ENCODE measurements around the gene SLC13A1. TPM values are rescaled to one million over a fixed set of nuclear protein-coding genes. Genes with fewer than 3 reads are reported as not detected.

SLC13A1 gene
- total RNA-seq, 1 experiment from 2014 or later: 0.84 TPM

DNA sequence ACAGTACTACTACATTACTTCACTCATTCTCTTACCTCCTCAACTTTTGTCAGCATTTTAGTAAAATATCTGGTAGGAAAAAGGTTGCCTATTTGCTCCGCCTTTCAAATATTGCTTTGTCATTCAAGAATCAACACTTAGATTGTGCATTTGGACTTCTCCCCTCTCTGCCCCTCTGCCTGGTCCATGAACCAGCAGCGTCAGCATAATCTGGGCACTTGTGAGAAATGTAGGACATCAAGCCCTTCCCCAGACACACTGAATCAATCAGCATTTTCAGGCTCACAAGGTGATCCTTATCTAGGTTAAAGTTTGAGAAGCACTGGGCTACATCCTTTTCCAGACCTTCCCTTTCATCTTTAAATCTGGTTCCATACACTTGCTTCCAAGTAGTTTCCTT lies 16.3 kb downstream of the SLC13A1 start:
- no peak overlapping the region for H3K27ac ChIP-seq
- peaks cover 10% of the 10 kb centered on the region for H3K4me1 ChIP-seq (replicated peaks)
- no peak for DNase-seq (ENCODE audit: low read depth in 1 of 2, low spot score in 2 of 2)
- 0 out of 2 replicates have a peak, but pooled peaks cover 2% of the 10 kb centered on the region for H3K9me3 ChIP-seq (replicated peaks)
- 0 out of 2 replicates have a peak, but pooled peaks cover 2% of the 10 kb centered on the region for H3K36me3 ChIP-seq
- no peaks in the 10 kb centered on the region for H3K27me3 ChIP-seq (replicated peaks)
- no peak overlapping the region for H3K4me3 ChIP-seq

DNA sequence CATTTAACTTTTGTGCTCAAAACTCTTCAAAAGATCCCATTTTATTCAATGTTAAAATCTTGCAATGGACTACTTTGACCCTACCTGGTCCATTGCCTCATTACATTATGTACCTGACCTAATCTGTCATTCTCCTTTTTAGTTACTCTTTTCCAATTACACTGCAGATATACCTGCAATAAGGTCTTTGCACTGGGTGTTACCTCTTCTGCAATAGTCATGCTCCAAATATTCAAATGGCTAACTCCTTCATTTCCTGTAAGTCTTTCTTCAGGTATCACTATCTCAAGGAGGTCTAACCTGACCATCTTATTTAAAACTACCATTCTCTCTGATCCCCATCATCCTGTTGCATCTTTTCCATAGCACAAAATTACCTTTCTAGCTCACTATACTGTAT lies 22.3 kb downstream of the SLC13A1 start:
- Histone ChIP-seq H3K27me3 (replicated peaks) (no peaks in the 10 kb centered on the region), H3K36me3 (no peaks in the 10 kb centered on the region), H3K4me1 (replicated peaks) (no peaks in the 10 kb centered on the region), H3K27ac (no peak overlapping the region), H3K4me3 (no peak overlapping the region), H3K9me3 (replicated peaks) (no peaks in the 10 kb centered on the region)
- no peak for DNase-seq (ENCODE audit: low read depth in 1 of 2, low spot score in 2 of 2)

DNA sequence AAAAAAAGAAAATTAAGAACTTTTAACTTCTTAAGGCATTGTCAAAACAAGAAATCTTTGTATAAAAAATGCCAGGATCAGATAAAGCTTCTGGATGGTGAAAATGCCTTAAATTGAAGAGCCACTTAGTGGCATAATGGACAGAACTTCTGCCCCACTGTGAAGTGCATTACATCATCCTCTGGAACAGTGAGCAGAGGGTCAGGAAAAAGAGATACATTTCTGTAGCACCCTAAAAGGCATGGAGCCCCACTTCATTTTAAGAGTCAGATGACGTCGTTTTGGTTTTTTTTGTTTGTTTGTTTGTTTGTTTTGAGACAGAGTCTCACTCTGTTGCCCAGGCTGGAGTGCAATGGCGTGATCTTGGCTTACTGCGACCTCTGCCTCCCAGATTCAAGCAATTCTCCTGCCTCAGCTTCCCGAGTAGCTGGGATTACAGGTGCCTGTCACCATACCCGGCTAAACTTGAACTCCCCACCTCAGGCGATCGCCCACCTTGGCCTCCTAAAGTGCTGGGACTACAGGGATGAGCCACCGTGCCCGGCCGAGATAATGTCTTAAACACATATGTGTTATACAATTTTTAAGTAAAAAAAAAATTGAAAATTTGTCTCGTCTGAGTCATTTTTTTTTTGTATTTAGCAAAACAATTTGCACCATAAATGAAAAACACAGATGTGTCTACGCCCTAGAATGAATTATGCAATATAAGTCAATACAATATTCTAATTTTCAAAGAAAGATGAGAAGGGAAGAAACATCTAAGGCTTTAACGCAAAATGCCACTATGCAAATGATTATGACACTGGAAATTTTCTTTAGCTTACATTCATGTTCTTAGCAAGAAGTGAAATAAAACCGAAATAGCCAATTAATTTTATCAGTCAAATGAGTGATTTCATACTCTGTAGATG lies 29.2 kb downstream of the SLC13A1 start:
- no peaks in the 10 kb centered on the region for H3K27me3 ChIP-seq (replicated peaks)
- H3K4me3 ChIP-seq: no peak overlapping the region
- no peak overlapping the region for H3K27ac ChIP-seq
- no peaks in the 10 kb centered on the region for H3K36me3 ChIP-seq
- H3K9me3 ChIP-seq (replicated peaks): no peaks in the 10 kb centered on the region
- peaks cover 4% of the 10 kb centered on the region; the same call in 1 of the 2 replicates for H3K4me1 ChIP-seq (replicated peaks)
- no peak for DNase-seq (ENCODE audit: low read depth in 1 of 2, low spot score in 2 of 2)

DNA sequence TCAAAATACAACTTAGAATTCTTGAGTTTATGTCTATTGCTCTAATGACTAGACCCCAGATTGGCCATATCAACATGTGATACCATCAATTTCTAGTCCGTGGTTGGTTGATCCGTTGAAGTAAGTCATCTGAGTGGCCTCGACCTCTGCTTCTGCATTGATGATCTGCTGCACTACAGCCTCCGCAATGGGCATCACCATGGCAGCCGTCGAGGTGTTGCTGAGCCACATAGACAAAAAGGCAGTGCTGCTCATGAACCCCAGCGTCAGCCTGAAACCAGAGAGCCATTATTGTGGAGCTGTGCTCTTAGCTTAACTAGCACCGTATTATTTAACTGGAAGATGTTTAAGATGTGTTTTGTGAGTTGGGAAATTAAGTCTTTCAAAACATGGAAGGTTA lies 30.7 kb downstream of the SLC13A1 start:
- no peaks in the 10 kb centered on the region for H3K9me3 ChIP-seq (replicated peaks)
- no peak overlapping the region for H3K4me3 ChIP-seq
- no peak for DNase-seq (ENCODE audit: low read depth in 1 of 2, low spot score in 2 of 2)
- H3K27ac ChIP-seq: no peak overlapping the region
- peaks cover 4% of the 10 kb centered on the region; the same call in 1 of the 2 replicates for H3K4me1 ChIP-seq (replicated peaks)
- no peaks in the 10 kb centered on the region for H3K27me3 ChIP-seq (replicated peaks)
- H3K36me3 ChIP-seq: no peaks in the 10 kb centered on the region

DNA sequence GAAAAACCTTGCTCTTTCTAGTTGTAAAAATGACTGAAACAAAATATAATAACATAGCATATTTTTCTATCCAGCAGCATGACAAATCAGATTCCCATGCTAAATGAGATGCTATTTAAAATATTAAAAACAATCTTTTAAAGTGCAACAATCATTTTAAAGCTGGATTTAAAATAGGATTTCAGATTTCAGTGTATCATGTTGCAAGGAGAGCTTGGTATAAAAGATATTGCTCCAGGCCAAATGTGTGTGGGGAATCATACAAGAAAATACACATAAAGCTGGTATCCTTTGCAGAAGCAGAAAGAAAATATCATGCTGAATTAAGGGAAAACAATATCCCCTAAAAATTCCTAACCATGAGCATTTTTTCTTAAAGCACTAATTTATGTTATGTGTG lies 42.2 kb downstream of the SLC13A1 start:
- H3K4me1 ChIP-seq (replicated peaks): peaks cover 8% of the 10 kb centered on the region
- H3K27me3 ChIP-seq (replicated peaks): no peaks in the 10 kb centered on the region
- no peak overlapping the region for H3K4me3 ChIP-seq
- H3K9me3 ChIP-seq (replicated peaks): no peaks in the 10 kb centered on the region
- no peak for DNase-seq (ENCODE audit: low read depth in 1 of 2, low spot score in 2 of 2)
- no peaks in the 10 kb centered on the region for H3K36me3 ChIP-seq
- H3K27ac ChIP-seq: no peak overlapping the region

DNA sequence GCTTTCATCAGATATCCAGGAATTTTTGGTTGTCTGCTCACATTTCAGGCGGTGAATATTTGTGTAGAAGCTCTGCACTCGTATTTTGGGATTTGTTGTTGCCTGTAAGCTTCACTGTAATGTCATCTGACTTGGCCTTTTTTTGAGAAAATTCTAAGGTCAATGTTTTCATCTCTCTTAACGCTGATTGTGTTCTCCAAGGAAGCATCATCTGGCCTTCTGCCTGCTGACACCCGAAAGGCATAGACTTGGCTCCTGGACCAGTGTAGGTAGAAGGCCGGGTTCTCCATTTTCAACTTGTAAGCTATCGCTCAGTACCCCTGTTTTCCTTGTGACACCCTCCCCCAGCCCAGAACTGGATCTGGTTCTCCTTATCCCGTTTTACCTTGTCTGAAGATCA lies 44.2 kb downstream of the SLC13A1 start:
- no peaks in the 10 kb centered on the region for H3K27me3 ChIP-seq (replicated peaks)
- no peak for DNase-seq (ENCODE audit: low read depth in 1 of 2, low spot score in 2 of 2)
- no peaks in the 10 kb centered on the region for H3K9me3 ChIP-seq (replicated peaks)
- H3K27ac ChIP-seq: no peak overlapping the region
- H3K36me3 ChIP-seq: no peaks in the 10 kb centered on the region
- H3K4me1 ChIP-seq (replicated peaks): peaks cover 8% of the 10 kb centered on the region
- H3K4me3 ChIP-seq: no peak overlapping the region

DNA sequence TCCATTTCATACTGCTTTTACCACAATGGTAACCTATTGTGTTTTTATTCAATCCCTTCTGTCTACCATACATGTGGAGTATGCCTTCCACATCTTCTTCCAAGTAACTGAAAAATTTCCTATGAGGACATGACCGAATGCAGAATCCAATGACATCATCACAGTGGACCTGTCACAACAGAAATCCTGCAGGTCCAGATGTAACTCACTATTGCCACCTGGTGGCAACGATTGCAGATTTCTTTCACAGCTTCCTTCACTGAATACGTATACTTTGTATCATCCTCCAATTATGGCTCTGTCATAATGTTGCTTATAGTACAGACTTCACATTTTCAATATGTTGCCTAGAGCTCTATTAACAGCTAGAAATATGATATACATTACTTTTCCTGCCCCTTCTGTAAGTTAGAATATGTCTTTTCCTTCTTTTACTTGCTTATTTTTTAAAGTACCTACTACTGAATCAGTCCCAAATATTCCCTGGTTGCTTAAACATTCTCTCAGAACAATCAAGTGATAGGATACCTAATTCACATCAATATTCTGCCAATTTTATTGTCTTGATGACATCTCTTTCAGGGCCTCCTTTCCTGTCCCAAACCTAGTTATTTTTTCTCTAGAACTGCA lies 45.4 kb downstream of the SLC13A1 start:
- DNase-seq (ENCODE audit: low read depth in 1 of 2, low spot score in 2 of 2): peak; percentile 74 to 75
- H3K36me3 ChIP-seq: no peaks in the 10 kb centered on the region

DNA sequence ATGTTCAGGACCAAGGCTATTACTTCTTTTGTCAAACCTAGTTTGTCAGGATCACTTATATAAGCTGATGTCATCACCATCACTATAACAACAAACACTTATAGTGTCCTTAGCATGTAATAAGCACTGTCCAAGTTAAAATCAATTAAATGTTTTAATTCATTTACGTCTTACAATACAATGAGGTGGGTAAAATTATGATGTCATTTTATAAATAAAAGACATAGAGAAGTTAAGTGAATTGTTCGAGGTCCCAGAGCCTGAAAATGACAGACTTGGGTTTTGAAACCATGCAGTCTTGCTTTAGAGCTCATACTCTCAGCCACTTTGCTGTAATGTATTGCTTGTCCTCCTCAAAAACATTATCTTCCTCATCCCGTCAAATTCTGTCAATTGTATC lies 48.3 kb downstream of the SLC13A1 start:
- H3K36me3 ChIP-seq: no peaks in the 10 kb centered on the region
- no peak overlapping the region for H3K27ac ChIP-seq
- H3K4me3 ChIP-seq: no peak overlapping the region
- peaks cover 8% of the 10 kb centered on the region for H3K4me1 ChIP-seq (replicated peaks)
- H3K27me3 ChIP-seq (replicated peaks): no peaks in the 10 kb centered on the region
- no peak for DNase-seq (ENCODE audit: low read depth in 1 of 2, low spot score in 2 of 2)
- H3K9me3 ChIP-seq (replicated peaks): no peaks in the 10 kb centered on the region

More for the DNA sequence above, 45.4 kb downstream of the SLC13A1 start:
- H3K27ac ChIP-seq: peak overlapping the region; percentile 10; the same call in 1 of the 2 replicates
- H3K27me3 ChIP-seq (replicated peaks): no peaks in the 10 kb centered on the region
- peaks cover 8% of the 10 kb centered on the region for H3K4me1 ChIP-seq (replicated peaks)
- no peak overlapping the region for H3K4me3 ChIP-seq
- H3K9me3 ChIP-seq (replicated peaks): no peaks in the 10 kb centered on the region

DNA sequence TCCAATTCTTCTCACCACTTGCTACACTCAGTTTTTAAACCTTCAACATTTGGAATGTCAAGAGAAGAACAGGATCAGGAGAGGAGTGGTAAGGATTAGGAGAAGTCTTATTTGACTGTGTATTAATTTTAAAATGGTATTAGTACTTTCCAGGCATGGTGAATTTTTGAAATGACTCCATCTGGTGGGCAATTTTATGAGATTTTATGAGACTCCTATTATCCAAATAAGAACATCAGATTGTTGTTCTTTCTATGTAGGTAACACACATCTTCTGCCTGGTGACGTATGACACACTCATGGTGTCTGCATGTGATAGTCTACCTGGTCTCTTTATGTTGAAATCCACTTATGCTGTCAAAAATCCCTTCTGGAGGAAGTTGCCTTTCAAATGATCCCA lies 51.0 kb downstream of the SLC13A1 start:
- no peaks in the 10 kb centered on the region for H3K9me3 ChIP-seq (replicated peaks)
- H3K36me3 ChIP-seq: no peaks in the 10 kb centered on the region
- no peaks in the 10 kb centered on the region for H3K27me3 ChIP-seq (replicated peaks)
- no peak for DNase-seq (ENCODE audit: low read depth in 1 of 2, low spot score in 2 of 2)
- no peak overlapping the region for H3K27ac ChIP-seq
- H3K4me3 ChIP-seq: no peak overlapping the region
- no peaks in the 10 kb centered on the region for H3K4me1 ChIP-seq (replicated peaks)

DNA sequence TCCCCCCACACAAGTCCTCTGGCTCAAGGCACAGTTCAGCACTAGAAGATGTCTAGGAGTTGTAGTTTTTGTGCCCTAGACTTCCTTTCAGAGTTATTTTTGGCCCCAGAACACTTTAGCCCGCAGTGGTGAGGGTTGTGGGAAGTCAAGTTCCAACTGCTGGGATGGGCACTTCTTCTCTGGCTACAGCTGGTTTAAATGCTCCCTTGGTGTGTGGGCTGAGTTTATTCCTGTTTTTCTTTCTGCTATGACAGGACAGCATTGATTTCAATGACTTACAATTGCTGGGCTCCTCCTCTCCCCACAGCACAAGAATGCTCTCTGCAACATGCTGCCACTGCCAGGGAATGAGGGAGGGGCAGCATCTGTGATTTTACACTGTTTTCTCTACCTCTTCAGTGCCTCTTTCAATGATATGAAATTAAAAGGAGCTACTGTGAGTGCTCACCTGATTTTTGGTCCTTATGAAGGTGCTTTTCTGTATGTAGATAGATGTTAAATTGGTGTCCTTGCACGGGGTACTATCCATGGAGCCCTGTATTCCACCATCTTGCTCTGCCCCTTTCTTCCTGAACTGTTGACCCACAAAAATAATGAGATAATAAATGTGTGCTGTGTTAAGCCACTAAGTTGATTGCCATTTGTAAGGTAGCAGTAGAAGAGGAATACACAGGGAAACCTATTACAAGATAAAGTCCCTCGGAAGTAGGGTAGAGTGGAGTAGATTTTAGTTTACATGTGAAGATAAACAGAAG lies 56.3 kb downstream of the SLC13A1 start:
- H3K36me3 ChIP-seq: no peaks in the 10 kb centered on the region
- peak in 1 of 2 experiments; percentile 31 for DNase-seq (ENCODE audit: low read depth in 1 of 2, low spot score in 2 of 2)
- H3K4me3 ChIP-seq: no peak overlapping the region
- no peaks in the 10 kb centered on the region for H3K9me3 ChIP-seq (replicated peaks)
- H3K27ac ChIP-seq: no peak overlapping the region
- peaks cover 4% of the 10 kb centered on the region; the same call in 1 of the 2 replicates for H3K4me1 ChIP-seq (replicated peaks)
- no peaks in the 10 kb centered on the region for H3K27me3 ChIP-seq (replicated peaks)

DNA sequence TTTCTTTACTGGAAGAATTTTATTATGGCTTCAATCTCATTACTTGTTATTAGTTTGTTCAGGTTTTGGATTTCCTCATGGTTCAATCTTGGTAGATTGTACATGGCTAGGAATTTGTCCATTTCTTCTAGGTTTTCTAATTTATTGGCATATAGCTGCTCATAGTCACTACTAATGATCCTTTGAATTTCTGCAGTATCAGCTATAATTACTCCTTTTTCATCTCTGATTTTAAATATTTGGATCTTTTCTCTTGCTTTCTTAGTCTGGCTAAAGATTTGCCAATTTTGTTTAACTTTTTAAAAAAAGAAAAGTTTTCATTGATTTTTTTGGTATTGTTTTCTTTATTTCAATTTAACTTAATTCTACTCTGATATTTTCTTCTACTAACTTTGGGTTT lies 59.2 kb downstream of the SLC13A1 start:
- DNase-seq (ENCODE audit: low read depth in 1 of 2, low spot score in 2 of 2): no peak
- Histone ChIP-seq H3K36me3 (no peaks in the 10 kb centered on the region), H3K27me3 (replicated peaks) (no peaks in the 10 kb centered on the region), H3K4me1 (replicated peaks) (peaks cover 4% of the 10 kb centered on the region; the same call in 1 of the 2 replicates), H3K9me3 (replicated peaks) (no peaks in the 10 kb centered on the region), H3K27ac (no peak overlapping the region), H3K4me3 (no peak overlapping the region)

DNA sequence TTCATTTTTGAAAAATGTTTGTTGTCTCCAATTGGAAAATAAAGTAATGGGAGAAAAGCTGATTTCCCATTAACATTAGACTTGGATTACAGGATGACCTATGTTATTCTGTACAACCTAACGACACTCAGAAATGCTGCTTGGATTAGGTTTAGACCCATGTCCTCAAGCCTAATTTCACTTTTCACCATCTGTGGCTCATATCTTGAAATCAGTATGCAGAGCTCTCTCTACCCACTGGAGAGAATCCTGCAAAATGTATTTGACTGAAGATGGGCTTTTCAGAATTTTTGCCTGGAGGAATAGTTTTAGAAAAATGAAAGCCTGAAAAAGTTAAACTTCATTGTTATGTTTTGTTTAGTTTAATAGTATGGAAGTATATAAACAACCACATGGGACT lies 63.8 kb downstream of the SLC13A1 start:
- H3K4me1 ChIP-seq (replicated peaks): no peaks in the 10 kb centered on the region
- no peak overlapping the region for H3K27ac ChIP-seq
- no peaks in the 10 kb centered on the region for H3K9me3 ChIP-seq (replicated peaks)
- no peaks in the 10 kb centered on the region for H3K36me3 ChIP-seq
- no peak for DNase-seq (ENCODE audit: low read depth in 1 of 2, low spot score in 2 of 2)
- no peak overlapping the region for H3K4me3 ChIP-seq
- no peaks in the 10 kb centered on the region for H3K27me3 ChIP-seq (replicated peaks)

DNA sequence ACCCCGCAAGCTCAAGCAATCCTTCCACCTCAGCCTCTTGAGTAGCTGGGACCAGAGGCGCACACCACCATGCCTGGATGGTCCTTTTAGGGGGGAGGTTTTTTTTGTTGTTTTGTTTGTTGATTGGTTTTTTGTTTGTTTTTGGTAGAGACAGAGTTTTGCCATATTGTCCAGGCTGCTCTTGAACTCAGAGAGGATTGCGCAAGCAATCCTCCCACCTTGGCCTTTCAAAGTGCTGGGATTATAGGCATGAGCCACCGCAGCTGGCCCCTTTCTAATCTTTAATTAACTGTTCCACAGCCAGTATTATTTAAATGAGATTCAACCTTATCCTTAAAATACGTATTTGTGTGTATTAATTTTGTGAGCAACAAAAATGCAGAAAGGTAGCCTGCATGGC lies 65.8 kb downstream of the SLC13A1 start:
- Histone ChIP-seq H3K27me3 (replicated peaks) (no peaks in the 10 kb centered on the region), H3K4me3 (no peak overlapping the region), H3K36me3 (no peaks in the 10 kb centered on the region), H3K9me3 (replicated peaks) (no peaks in the 10 kb centered on the region), H3K27ac (no peak overlapping the region), H3K4me1 (replicated peaks) (no peaks in the 10 kb centered on the region)
- DNase-seq (ENCODE audit: low read depth in 1 of 2, low spot score in 2 of 2): no peak

DNA sequence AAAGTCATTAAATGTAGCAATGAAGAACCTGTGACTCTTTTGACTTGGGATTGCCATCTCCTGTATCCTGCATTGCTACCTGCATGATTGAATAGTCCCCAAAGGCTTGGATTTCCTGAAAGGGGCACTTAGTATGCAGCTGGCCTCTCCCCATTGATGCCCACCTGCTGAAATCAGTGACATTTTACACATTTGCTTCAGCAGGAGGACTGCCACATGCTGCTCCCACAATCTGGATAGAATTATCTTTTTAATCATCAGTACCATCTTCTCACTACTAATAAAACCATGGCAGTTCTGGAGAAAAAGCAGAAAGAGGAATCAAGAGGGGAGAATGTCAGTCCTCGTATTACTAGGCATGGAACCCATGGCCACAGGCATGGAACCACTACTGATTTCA lies 67.8 kb downstream of the SLC13A1 start:
- Histone ChIP-seq H3K27ac (no peak overlapping the region), H3K27me3 (replicated peaks) (no peaks in the 10 kb centered on the region), H3K36me3 (no peaks in the 10 kb centered on the region), H3K4me3 (no peak overlapping the region), H3K4me1 (replicated peaks) (no peaks in the 10 kb centered on the region), H3K9me3 (replicated peaks) (no peaks in the 10 kb centered on the region)
- no peak for DNase-seq (ENCODE audit: low read depth in 1 of 2, low spot score in 2 of 2)

Data from SJSA1 (cell line).